ENCODE measurements around the gene SH3BP5. TPM values are rescaled to one million over a fixed set of nuclear protein-coding genes. Genes with fewer than 3 reads are reported as not detected.

The SH3BP5 gene
- polyA plus RNA-seq, 10 donors, result 25.1 to 53.7 (median 35.4) TPM

GRCh38 chr3:15300323-15301078, 31.9 kb downstream of the SH3BP5 start:
- DNase-seq, result peak in 1 of 3 donors; percentile 47

- no peak for DNase-seq
Measured at GRCh38 chr3:15299036-15299435, 33.4 kb downstream of the SH3BP5 start.

GRCh38 chr3:15298504-15298903, 33.9 kb downstream of the SH3BP5 start:
- DNase-seq, result no peak

- no peak for DNase-seq
Measured at GRCh38 chr3:15297608-15298350, 34.6 kb downstream of the SH3BP5 start.

GRCh38 chr3:15295506-15295905, 36.9 kb downstream of the SH3BP5 start:
- DNase-seq, result peak; percentile 52 to 67 (median 54)

GRCh38 chr3:15294929-15295328, 37.5 kb downstream of the SH3BP5 start:
- DNase-seq, result peak in 1 of 3 donors; percentile 24

GRCh38 chr3:15292765-15293522, 39.4 kb downstream of the SH3BP5 start:
- DNase-seq, result peak in 1 of 3 donors; percentile 62

DNA sequence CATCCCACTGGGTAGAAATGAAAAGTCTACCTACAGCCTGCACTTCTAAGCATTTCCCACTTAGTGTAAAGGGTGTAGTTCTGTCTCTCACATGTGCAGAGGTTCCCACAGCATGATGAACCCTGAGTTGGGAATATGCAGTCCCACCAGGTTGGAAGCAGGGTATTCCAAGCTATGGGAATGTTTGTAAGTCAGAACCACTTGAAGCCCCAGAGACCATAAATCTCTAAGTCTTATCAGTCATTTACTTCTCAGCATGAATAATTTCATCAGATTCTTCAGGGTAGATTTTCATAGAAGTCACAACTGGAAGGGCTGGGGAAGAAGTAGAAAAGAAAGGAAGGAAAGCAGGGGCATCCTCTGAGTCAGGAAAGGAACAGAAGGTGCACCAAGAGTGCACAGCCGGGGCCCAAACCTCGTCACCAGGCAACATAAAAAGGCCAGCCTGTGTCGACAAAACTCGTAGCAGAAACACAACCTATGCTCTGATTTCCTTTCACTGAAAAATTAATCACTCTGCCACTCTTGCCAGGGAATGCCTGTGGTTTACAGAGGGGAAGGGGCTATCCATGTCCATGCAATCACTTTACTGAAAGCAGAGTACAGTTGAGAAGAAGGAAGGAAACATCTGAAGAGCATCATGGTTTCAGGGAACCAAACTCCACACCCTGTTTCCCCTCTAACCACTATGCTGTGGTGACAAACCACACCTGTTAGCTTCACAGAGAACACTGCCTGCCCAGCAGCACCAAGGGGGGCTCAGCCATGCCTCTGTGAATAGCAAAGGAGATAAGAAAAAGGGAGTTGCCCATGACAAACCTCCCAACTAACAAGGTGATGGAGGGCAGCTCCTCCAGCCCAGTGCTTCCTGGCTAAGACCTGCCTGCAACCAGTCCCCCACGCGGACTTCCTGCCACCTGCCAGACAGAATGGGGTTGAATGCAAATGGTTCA, 40.5 kb downstream of the SH3BP5 start:
- DNase-seq, result no peak

GRCh38 chr3:15290736-15291135, 41.6 kb downstream of the SH3BP5 start:
- no peak for DNase-seq

- DNase-seq, result no peak
Measured at GRCh38 chr3:15289661-15290060, 42.7 kb downstream of the SH3BP5 start.

GRCh38 chr3:15288331-15289035, 43.9 kb downstream of the SH3BP5 start:
- no peak for DNase-seq

DNA sequence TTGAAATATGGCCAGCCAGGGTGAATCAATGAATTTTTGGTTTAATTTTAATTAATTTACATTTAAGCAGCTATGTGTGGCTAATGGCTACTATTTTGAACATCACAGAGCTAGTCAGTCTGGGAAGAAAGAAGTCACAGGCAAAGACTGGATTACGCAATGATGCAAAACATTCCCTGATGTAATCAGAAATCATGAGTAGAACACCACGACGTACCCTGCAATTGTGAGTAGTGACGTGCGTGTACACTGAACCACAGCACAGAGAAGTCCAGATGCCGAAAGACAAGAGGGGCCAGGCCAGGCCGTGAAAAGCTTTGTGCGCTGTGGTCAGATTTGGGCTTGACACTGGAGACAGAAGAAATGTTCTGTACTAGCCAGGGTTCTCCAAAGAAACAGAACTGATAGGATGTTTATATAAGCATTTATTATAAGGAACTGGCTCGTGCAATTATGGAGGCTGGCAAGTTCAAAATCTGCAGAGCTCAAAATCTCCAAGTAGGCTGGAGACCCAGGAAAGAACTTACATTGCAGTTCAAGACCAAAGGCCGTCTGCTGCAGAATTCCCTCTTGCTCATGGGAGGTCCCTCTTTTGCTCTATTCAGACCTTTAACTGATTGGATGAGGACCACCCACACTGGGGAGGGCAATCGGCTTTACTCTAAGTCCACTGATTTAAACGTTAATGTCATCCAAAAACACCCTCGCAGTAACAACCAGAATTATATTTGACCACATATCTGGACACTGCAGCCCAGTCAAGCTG, 44.6 kb downstream of the SH3BP5 start:
- DNase-seq, result peak in 2 of 3 donors; percentile 46 to 52

DNA sequence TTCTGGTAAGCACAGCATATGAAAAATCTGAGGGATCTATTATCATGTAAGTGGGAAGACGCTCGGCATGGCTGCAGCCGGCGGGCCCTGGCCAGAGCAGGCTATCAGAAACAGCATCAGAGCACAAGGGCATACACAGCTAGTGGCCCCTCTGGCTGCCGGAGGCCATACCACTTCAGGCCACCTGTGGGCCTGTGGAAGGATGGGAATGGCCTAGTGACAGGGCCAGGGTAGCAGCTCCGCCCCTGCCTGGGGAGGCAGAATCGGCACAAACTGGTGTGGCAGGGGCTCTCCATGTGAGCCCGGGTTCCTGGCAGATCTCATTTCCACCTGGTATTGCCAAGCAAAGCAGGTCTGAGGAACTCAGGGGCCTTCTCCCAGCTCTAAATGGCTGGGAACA, 46.4 kb downstream of the SH3BP5 start:
- DNase-seq, result no peak

DNA sequence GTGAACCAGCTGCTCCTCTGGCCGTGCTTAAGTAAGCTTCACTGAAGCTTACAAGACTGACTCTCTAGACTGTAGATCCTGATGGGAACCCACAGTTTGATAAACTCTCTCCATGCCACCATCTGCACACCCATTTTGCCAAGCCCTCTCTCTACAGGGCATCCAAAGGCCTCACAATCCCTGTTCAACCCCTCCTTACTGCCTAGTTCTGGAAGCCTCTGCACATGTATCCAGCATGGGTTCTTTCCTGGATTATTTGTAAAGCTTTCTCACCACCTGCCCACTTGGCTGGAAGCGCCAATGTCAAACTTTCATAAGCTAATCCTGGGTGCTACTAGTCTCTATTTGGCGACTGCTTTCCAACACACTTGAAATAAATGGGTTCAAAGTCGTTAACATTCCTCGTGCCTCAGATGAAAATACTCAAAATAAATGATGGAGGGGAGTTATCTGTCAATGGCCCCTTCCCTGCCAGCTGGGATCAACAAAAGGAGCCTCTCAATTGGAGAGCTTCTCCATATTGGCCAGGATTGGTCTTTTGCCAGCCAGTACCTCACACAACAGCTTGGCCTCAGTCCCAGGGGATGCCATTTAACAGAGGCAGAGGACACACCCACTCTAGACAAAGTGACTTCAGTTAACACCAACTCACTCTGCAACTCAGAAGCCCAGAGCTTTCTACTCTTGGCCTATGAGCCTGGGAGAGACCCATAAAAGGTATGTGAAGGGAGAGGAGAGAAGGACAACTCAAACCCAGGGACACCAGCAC, 48.1 kb downstream of the SH3BP5 start:
- DNase-seq, result no peak

DNA sequence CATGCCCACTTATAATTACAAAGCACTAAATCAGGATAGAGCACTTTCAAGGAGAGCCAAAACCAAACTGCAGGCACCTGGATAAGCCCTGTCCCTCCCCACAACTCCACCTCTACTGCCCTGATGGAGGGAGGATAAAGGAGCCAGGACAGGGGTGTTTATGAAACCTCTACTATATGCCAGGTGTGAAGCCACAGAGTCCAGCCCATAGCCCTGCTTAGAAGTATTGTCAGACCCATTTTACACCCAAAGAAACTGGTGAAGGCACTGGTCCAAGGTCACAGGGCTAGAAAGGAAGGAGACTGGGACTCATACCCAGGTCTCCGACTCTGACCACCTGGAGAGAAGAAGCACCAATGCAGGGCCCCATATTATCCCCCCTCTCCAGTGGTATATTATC, 48.7 kb downstream of the SH3BP5 start:
- no peak for DNase-seq

DNA sequence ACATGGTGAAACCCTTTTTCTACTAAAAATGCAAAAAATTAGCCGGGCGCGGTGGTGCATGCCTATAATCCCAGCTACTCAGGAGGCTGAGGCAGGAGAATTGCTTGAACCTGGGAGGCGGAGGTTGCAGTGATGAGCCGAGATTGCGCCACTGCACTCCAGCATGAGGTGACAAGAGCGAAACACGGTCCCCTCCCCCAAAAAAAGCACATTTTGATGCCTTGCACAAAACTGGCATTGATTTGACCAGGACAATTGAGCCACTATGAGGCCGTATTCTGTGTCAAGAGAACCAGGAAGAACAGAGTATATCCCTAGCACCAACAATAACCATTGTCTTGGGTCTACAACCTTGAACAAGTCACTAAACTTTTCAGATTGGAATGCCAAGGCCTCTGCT, 50.6 kb downstream of the SH3BP5 start:
- DNase-seq, result no peak

- no peak for DNase-seq
Measured at GRCh38 chr3:15280853-15281532, 51.4 kb downstream of the SH3BP5 start.

DNA sequence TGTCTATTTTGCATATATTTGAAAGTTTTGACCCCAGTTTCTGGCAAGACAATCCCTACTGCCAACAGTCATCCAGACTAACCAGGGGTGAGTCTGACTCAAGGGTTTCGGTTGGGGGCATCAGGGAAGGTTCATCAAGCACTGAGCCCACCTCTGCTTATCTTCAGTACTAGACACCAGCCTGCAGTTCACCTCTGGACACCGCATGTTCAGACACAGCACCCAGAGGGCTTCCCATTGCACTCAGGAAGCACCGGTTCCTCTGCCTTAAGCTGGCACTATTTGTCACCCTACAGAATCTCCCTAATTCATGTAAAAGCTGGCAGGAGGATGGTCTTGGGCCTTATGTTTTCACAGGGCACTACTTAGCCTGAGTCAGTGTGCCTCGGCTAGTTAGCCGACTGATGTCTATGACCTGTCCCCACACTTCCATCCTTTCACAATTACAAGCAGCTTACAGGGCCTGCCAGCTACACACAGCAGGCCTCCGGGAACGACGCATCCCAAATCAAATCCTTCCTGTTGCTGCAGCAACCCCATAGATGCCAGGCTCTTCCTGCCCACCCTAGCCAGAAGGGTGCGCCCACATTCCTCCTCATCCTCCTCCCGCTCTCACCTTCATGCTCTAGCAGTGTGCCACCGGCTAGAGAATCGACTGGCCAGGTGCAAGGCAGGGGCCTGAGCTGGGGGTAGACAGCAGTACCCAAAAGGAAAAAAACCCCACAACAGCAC, 52.5 kb downstream of the SH3BP5 start:
- DNase-seq, result no peak
